Loucy (cell line): ENCODE measurements around the gene KLHL35.

Experiments used
- H2AFZ ChIP-seq: fragments of 200-600 bp; sonication (generic); 2 replicates; pipeline ENCODE4 v1.6.0; 2016; ENCODE audit warnings: antibody characterized with exemption, mild to moderate bottlenecking, low read length, moderate library complexity
- H3F3A ChIP-seq: fragments of 200-600 bp; 2 replicates; pipeline ENCODE4 v1.6.0; 2016; ENCODE audit warnings: antibody characterized with exemption, low read depth, mild to moderate bottlenecking
- H3K27me3 ChIP-seq: fragments of 200-600 bp; sonication (generic); 2 replicates; pipeline ENCODE4 v1.6.1; 2014; ENCODE audit warnings: low read length, mild to moderate bottlenecking; ENCODE audit not compliant: insufficient read depth, poor library complexity, severe bottlenecking
- H3K36me3 ChIP-seq: fragments of 200-600 bp; sonication (generic); 2 replicates; pipeline ENCODE4 v1.6.1; 2016; ENCODE audit warnings: low read length; ENCODE audit not compliant: insufficient read depth
- H3K4me1 ChIP-seq: fragments of 200-600 bp; sonication (generic); 2 replicates; pipeline ENCODE4 v1.5.1; 2014; ENCODE audit warnings: low read length, mild to moderate bottlenecking; ENCODE audit not compliant: insufficient read depth, poor library complexity, severe bottlenecking
- H3K4me2 ChIP-seq: fragments of 200-600 bp; sonication (generic); 2 replicates; pipeline ENCODE4 v1.6.0; 2014; ENCODE audit warnings: antibody characterized with exemption, low read length, low read depth, mild to moderate bottlenecking; ENCODE audit not compliant: poor library complexity, severe bottlenecking
- H3K4me3 ChIP-seq: fragments of 200-600 bp; sonication (generic); 2 replicates; pipeline ENCODE4 v1.5.1; 2014; ENCODE audit warnings: low read length, mild to moderate bottlenecking, mixed read lengths; ENCODE audit not compliant: poor library complexity, severe bottlenecking
- H3K79me2 ChIP-seq: fragments of 200-600 bp; sonication (generic); 2 replicates; pipeline ENCODE4 v1.6.1; 2014; ENCODE audit warnings: low read length; ENCODE audit not compliant: insufficient read depth
- H3K9ac ChIP-seq: fragments of 200-600 bp; sonication (generic); 2 replicates; pipeline ENCODE4 v1.6.0; 2014; ENCODE audit warnings: mild to moderate bottlenecking, low read depth, low read length, moderate library complexity; ENCODE audit not compliant: poor library complexity, severe bottlenecking
- H3K9me2 ChIP-seq: fragments of 200-600 bp; sonication (generic); replicated peaks from 2 replicates; pipeline ENCODE4 v1.6.1; 2016; ENCODE audit warnings: low read depth, low read length, mixed read lengths
- H3K9me3 ChIP-seq: fragments of 200-600 bp; sonication (generic); 2 replicates; pipeline ENCODE4 v1.6.1; 2014; ENCODE audit warnings: mild to moderate bottlenecking, antibody characterized with exemption, low read length, low read depth; ENCODE audit not compliant: insufficient read depth
- H4K20me1 ChIP-seq: fragments of 200-600 bp; sonication (generic); 2 replicates; pipeline ENCODE4 v1.6.0; 2014; ENCODE audit warnings: antibody characterized with exemption, low read length, mild to moderate bottlenecking; ENCODE audit not compliant: insufficient read depth, poor library complexity, severe bottlenecking
- CTCF ChIP-seq: fragments of 200-600 bp; sonication (generic); conservative IDR thresholded peaks from 2 replicates; pipeline ENCODE4 v1.5.1; 2014; ENCODE audit warnings: mild to moderate bottlenecking, antibody characterized with exemption, low read length
- EZH2phosphoT487 ChIP-seq: fragments of 200-600 bp; IDR thresholded peaks from 2 replicates; pipeline ENCODE4 v1.6.1; 2018; ENCODE audit warnings: antibody characterized with exemption, mild to moderate bottlenecking, moderate library complexity, borderline replicate concordance

The KLHL35 gene

GRCh38 chr11:75389925-75390324 lies 43.1 kb downstream of the KLHL35 start:
- Histone ChIP-seq H4K20me1 (no peaks in the 10 kb centered on the region), H3F3A (no peaks in the 10 kb centered on the region), H3K36me3 (no peaks in the 10 kb centered on the region), H3K4me3 (no peak overlapping the region), H3K9ac (no peak overlapping the region), H3K4me1 (peaks cover 4% of the 10 kb centered on the region), H3K79me2 (no peaks in the 10 kb centered on the region), H3K9me3 (no peaks in the 10 kb centered on the region), H2AFZ (no peak overlapping the region), H3K27me3 (no peaks in the 10 kb centered on the region), H3K9me2 (no peaks in the 10 kb centered on the region), H3K4me2 (no peak overlapping the region)
- TF ChIP-seq CTCF = no peak
- TF ChIP-seq EZH2phosphoT487 = no peak

- no peak overlapping the region for H3K4me2 ChIP-seq
- TF ChIP-seq CTCF = no peak
- TF ChIP-seq EZH2phosphoT487 = no peak
- H3K9me2 ChIP-seq = no peaks in the 10 kb centered on the region
- no peaks in the 10 kb centered on the region for H3K27me3 ChIP-seq
- peaks cover 8% of the 10 kb centered on the region for H3K4me1 ChIP-seq
- no peaks in the 10 kb centered on the region for H3F3A ChIP-seq
- no peaks in the 10 kb centered on the region for H3K36me3 ChIP-seq
- no peaks in the 10 kb centered on the region for H4K20me1 ChIP-seq
- H2AFZ ChIP-seq = peak overlapping the region; percentile 48
- H3K9ac ChIP-seq = no peak overlapping the region
- no peaks in the 10 kb centered on the region for H3K9me3 ChIP-seq
- H3K4me3 ChIP-seq = no peak overlapping the region
- no peaks in the 10 kb centered on the region for H3K79me2 ChIP-seq
These were observed 43.8 kb downstream of the KLHL35 start for GRCh38 chr11:75389276-75389605.

GRCh38 chr11:75388386-75389275 lies 44.4 kb downstream of the KLHL35 start:
- peak overlapping the region; percentile 37 for H3K4me3 ChIP-seq
- H3K9me2 ChIP-seq = no peaks in the 10 kb centered on the region
- peak overlapping the region; percentile 45 for H3K9ac ChIP-seq
- no peaks in the 10 kb centered on the region for H3F3A ChIP-seq
- H4K20me1 ChIP-seq = no peaks in the 10 kb centered on the region
- H3K4me2 ChIP-seq = peak overlapping the region; percentile 56
- H3K36me3 ChIP-seq = no peaks in the 10 kb centered on the region
- H3K9me3 ChIP-seq = no peaks in the 10 kb centered on the region
- no peaks in the 10 kb centered on the region for H3K27me3 ChIP-seq
- H3K79me2 ChIP-seq = no peaks in the 10 kb centered on the region
- TF ChIP-seq EZH2phosphoT487 (no peak), CTCF (peak; percentile 89)
- peak overlapping the region; percentile 97 for H2AFZ ChIP-seq
- peaks cover 14% of the 10 kb centered on the region for H3K4me1 ChIP-seq
